NCI-H187 (cell line): ENCODE data around the gene LARGE1.

Source experiments
- DNase-seq, 2 experiments: peaks; one replicate each; lab custom pipeline; 2025; lab: John Stamatoyannopoulos, UW

Gene LARGE1

GRCh38 chr22:33240888-33241475, 679.3 kb downstream of the LARGE1 start:
- DNase-seq, result no peak

DNA sequence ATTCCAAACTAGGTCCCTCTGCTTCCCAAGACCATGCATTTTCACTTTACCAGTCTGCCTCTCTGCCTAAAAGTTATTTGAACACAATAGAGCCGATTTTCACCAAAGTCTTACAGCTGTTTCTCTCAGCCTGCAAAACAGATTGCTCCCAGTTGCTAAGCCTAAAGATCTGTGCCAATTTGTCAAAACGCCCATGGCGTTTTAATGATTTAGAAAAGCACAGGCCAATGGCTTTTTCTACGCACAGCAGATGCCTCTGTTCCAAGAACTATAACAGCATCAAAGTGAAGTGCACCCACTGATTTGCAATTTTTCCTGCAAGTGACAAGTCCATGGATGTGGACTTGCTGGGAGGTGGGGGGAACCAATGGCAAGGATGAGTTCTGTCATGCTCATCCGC, 688.2 kb downstream of the LARGE1 start:
- DNase-seq, result no peak

GRCh38 chr22:33227791-33228190, 692.5 kb downstream of the LARGE1 start:
- no peak for DNase-seq

GRCh38 chr22:33224841-33225240, 695.4 kb downstream of the LARGE1 start:
- DNase-seq, result no peak
